Endothelial cell of umbilical vein (primary cell): ENCODE measurements around the gene CCDC38. TPM values are rescaled to one million over a fixed set of nuclear protein-coding genes. Genes with fewer than 3 reads are reported as not detected.

Experiments
- BruUV-seq: library from RNA; stranded (reverse); fragments of 400-500 nt; replicated peaks from 2 replicates; lab custom pipeline; 2021; lab: Mats Ljungman, UMichigan
- CTCF ChIA-PET: fragments of 300-600, 350-600 bp; sonication (Branson Sonifier 250); formaldehyde crosslinking; loops from one replicate; lab custom pipeline; 2021; ENCODE audit warnings: antibody characterized with exemption, inconsistent platforms; lab: Charles Lee
- POLR2A ChIA-PET: fragments of 300-600, 350-600 bp; sonication (Branson Sonifier 250); formaldehyde crosslinking; loops from one replicate; lab custom pipeline; 2021; ENCODE audit warnings: antibody characterized with exemption, inconsistent platforms; lab: Charles Lee
- DNase-seq: peaks from one replicate; pipeline ENCODE4 v3.0.0-alpha.2; 2011; ENCODE audit warnings: low read depth, low spot score
- FAIRE-seq: peaks from 2 replicates; lab custom pipeline; 2011; peaks lifted over from hg19 to GRCh38; lab: Jason Lieb, UNC
- H2AFZ ChIP-seq: 2 replicates; pipeline ENCODE4 v1.6.0; 2012; ENCODE audit warnings: low read depth, low read length, control low read depth, inconsistent platforms
- H3K27ac ChIP-seq: 2 replicates; pipeline ENCODE4 v1.5.1; 2011; ENCODE audit warnings: low read depth, mild to moderate bottlenecking, control low read depth, low read length, moderate library complexity; ENCODE audit not compliant: insufficient read depth
- H3K27me3 ChIP-seq, 2 experiments: 2 replicates each; pipeline versions ENCODE4 v1.6.0 to v1.6.1; 2011; ENCODE audit warnings: low read length in 2 of 2, mixed read lengths in 1 of 2; ENCODE audit not compliant: control insufficient read depth in 2 of 2, insufficient read depth in 2 of 2
- H3K36me3 ChIP-seq, 2 experiments: 2 replicates in 1 of 2; 3 replicates in 1 of 2; pipeline ENCODE4 v1.5.1; 2011; ENCODE audit warnings: low read length in 2 of 2, mild to moderate bottlenecking in 1 of 2, moderate library complexity in 1 of 2; ENCODE audit not compliant: control insufficient read depth in 2 of 2, insufficient read depth in 2 of 2; ENCODE audit errors: extremely low read depth in 1 of 2
- H3K4me1 ChIP-seq: 3 replicates; pipeline ENCODE4 v1.5.1; 2011; ENCODE audit warnings: mild to moderate bottlenecking, low read length; ENCODE audit not compliant: control insufficient read depth, insufficient read depth; ENCODE audit errors: extremely low read depth
- H3K4me2 ChIP-seq: 2 replicates; pipeline ENCODE4 v1.6.1; 2011; ENCODE audit warnings: low read length, control low read depth, mixed read lengths; ENCODE audit not compliant: insufficient read depth
- H3K4me3 ChIP-seq, 3 experiments: fragments of 200-600 bp in 1 of 3; sonication (generic), shearing (Covaris generic) in 1 of 3; replicated peaks in 1 of 3; 2 replicates each; pipeline ENCODE4 v1.5.1; 2011 to 2016; ENCODE audit warnings: control low read depth in 3 of 3, low read length in 3 of 3, mild to moderate bottlenecking in 2 of 3, inconsistent platforms in 1 of 3, low read depth in 1 of 3, moderate library complexity in 1 of 3; ENCODE audit not compliant: insufficient read depth in 1 of 3
- H3K79me2 ChIP-seq: 2 replicates; pipeline ENCODE4 v1.6.0; 2012; ENCODE audit warnings: low read length, inconsistent platforms; ENCODE audit not compliant: control insufficient read depth, insufficient read depth
- H3K9ac ChIP-seq: replicated peaks from 2 replicates; pipeline ENCODE3; 2011; ENCODE audit warnings: low read length, control low read depth; ENCODE audit not compliant: insufficient read depth; ENCODE audit errors: extremely low read depth
- H3K9me1 ChIP-seq: replicated peaks from 3 replicates; pipeline ENCODE4 v1.6.0; 2011; ENCODE audit warnings: mild to moderate bottlenecking, low read length; ENCODE audit not compliant: control insufficient read depth, insufficient read depth; ENCODE audit errors: extremely low read depth
- H3K9me3 ChIP-seq: replicated peaks from 2 replicates; pipeline ENCODE4 v1.5.1; 2012; ENCODE audit warnings: low read length, inconsistent platforms; ENCODE audit not compliant: control insufficient read depth, insufficient read depth
- H4K20me1 ChIP-seq: replicated peaks from 2 replicates; pipeline ENCODE3; 2011; ENCODE audit warnings: mild to moderate bottlenecking, low read length; ENCODE audit not compliant: control insufficient read depth, insufficient read depth; ENCODE audit errors: extremely low read depth
- CTCF ChIP-seq, 2 donors: IDR thresholded peaks; 1 replicate in 1 of 2; 2 replicates in 1 of 2; pipeline ENCODE4 v1.5.1; 2011; ENCODE audit warnings: low read length in 2 of 2, mild to moderate bottlenecking in 2 of 2, moderate library complexity in 2 of 2, control low read depth in 1 of 2, inconsistent platforms in 1 of 2, low read depth in 1 of 2; ENCODE audit not compliant: insufficient read depth in 1 of 2; ENCODE audit errors: extremely low read depth in 1 of 2
- EZH2 ChIP-seq: IDR thresholded peaks from 2 replicates; pipeline ENCODE4 v1.6.1; 2012; ENCODE audit warnings: borderline replicate concordance, low read depth, mild to moderate bottlenecking, moderate library complexity, low read length, inconsistent platforms; ENCODE audit not compliant: severe bottlenecking
- FOS ChIP-seq: IDR thresholded peaks from 2 replicates; pipeline ENCODE4 v1.6.1; 2011; ENCODE audit warnings: mild to moderate bottlenecking, low read length, moderate library complexity, borderline replicate concordance; ENCODE audit not compliant: insufficient read depth
- GATA2 ChIP-seq: IDR thresholded peaks from 2 replicates; pipeline ENCODE4 v1.7.0; 2011; ENCODE audit warnings: low read depth, mild to moderate bottlenecking, moderate library complexity, mixed read lengths, low read length; ENCODE audit not compliant: insufficient read length, insufficient read depth
- JUN ChIP-seq: IDR thresholded peaks from 2 replicates; pipeline ENCODE4 v1.6.1; 2011; ENCODE audit warnings: borderline replicate concordance, low read depth; ENCODE audit not compliant: insufficient read length, insufficient read depth
- MYC ChIP-seq: IDR thresholded peaks from one replicate; pipeline ENCODE4 v1.6.1; 2011; ENCODE audit warnings: mild to moderate bottlenecking, low read depth, low read length
- POLR2A ChIP-seq: IDR thresholded peaks from 2 replicates; pipeline ENCODE4 v1.6.1; 2012; ENCODE audit warnings: low read depth, mild to moderate bottlenecking, control low read depth, low read length
- POLR2AphosphoS5 ChIP-seq: IDR thresholded peaks from 2 replicates; pipeline ENCODE4 v1.6.1; 2012; ENCODE audit warnings: low read depth, mild to moderate bottlenecking, control low read depth, low read length, moderate library complexity; ENCODE audit not compliant: insufficient read depth
- dilution Hi-C: fragments of 300-500 bp; cut with MboI; formaldehyde crosslinking; loops from one replicate; pipeline ENCODE4 v1.15.0; 2019; ENCODE audit warnings: low sequenced_read_pairs; ENCODE audit not compliant: extremely low pct_ligation_motif_present
- intact Hi-C: fragments of 100-400 bp; cut with micrococcal nuclease; formaldehyde crosslinking; loops from one replicate; pipeline ENCODE4 v1.10.0; 2022
- polyA plus RNA-seq, 4 experiments: library from polyadenylated mRNA; depleted of rRNA in 3 of 4; stranded (reverse) in 3 of 4; unstranded in 1 of 4; fragments of >200 nt; gene quantifications; 2 replicates each; pipeline versions ENCODE4 v1.2.1 to v1.2.3, GENCODE V29; 2011 to 2012; ENCODE audit warnings: missing spikeins in 1 of 4
- total RNA-seq: library from RNA; stranded (reverse); gene quantifications from 2 replicates; pipeline ENCODE4 v1.2.3, GENCODE V29; 2021
- TF ChIP-seq, protein P1 (sequence below): IDR thresholded peaks from 2 replicates; pipeline ENCODE4 v1.6.1; 2011; ENCODE audit not compliant: insufficient read depth, insufficient read length

Gene CCDC38
- total and polyA plus RNA-seq, 2 donors (not counting 3 experiments of a cell fraction or from before 2014, with no cell fraction given): not detected

DNA sequence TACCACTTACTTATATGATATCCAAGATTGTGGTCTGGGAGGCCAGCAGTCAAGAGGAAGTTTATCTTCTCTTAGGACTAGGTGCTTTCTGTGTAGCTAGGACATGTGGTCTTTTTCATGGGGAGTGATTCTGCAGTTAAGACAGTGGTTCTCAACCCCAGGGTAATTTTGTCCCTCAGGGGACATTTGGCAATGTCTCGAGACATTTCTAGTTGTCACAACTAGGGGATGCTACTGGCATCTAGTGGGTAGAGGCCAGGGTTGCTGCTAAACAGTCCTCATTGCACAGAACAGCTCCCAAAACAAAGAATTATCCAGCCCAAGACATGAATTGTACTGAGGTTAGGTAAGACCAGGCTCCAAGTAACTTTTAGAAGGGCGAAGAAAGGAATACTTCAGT, 20.7 kb upstream of the CCDC38 start:
- TF ChIP-seq EZH2 (no peak), FOS (no peak), POLR2A (no peak), CTCF (IDR thresholded peaks at IDR 0.05; ENCODE audit: extremely low read depth in 1 of 2, insufficient read depth in 1 of 2, low read depth in 1 of 2, low read length in 2 of 2) (no peak), GATA2 (no peak), MYC (no peak)
- Histone ChIP-seq H3K79me2 (no peaks in the 10 kb centered on the region), H3K9me1 (no peaks in the 10 kb centered on the region), H3K4me3 (no peak overlapping the region), H3K9me3 (no peaks in the 10 kb centered on the region), H3K27me3 (peaks cover 2 to 4% of the 10 kb centered on the region in 2 experiments), H3K9ac (no peak overlapping the region), H3K27ac (no peak overlapping the region), H3K4me1 (no peaks in the 10 kb centered on the region), H3K4me2 (no peak overlapping the region), H2AFZ (no peak overlapping the region), H4K20me1 (no peaks in the 10 kb centered on the region), H3K36me3 (no peaks in the 10 kb centered on the region)
- dilution Hi-C loops: no loop called here
- ChIA-PET CTCF (interaction anchor here (1.4 kb wide), 1 partner anchor 388 kb away, joined by 4 read pairs; no protein-coding TSS in a partner anchor), POLR2A (no interaction called here)
- FAIRE-seq (no peak), DNase-seq (no peak)
- intact Hi-C loops: no loop called here
- no TSS peak for BruUV-seq

DNA sequence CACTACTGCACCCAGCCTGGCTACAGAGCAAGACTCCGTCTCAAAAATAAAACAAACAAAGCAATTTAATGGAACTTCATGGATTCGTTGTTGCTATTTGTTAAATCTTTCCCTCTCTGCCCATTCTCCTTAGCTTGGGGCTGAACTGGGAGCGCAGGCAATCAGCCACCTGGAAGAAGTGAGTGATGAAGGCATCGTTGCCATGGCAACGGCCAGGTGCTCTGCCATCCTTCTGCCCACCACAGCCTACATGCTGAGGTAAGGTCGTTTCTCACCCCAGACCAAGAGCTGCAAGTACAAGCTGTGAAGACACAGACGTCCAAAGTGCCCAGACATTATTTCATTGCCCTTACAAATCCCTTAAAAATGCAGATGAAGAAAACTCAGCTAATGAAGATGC, 19.8 kb upstream of the CCDC38 start:
- FAIRE-seq: no peak
- H3K9ac ChIP-seq: no peak overlapping the region
- no peaks in the 10 kb centered on the region for H3K79me2 ChIP-seq
- H3K4me3 ChIP-seq: no peak overlapping the region
- no TSS peak for BruUV-seq
- H3K4me1 ChIP-seq: no peaks in the 10 kb centered on the region
- intact Hi-C loops: no loop called here
- H3K27ac ChIP-seq: no peak overlapping the region
- no peak overlapping the region for H2AFZ ChIP-seq
- H3K4me2 ChIP-seq: no peak overlapping the region
- no peaks in the 10 kb centered on the region for H3K36me3 ChIP-seq
- no peaks in the 10 kb centered on the region for H3K9me1 ChIP-seq
- peaks cover 3 to 4% of the 10 kb centered on the region in 2 experiments for H3K27me3 ChIP-seq
- no peak for DNase-seq
- ChIA-PET CTCF (interaction anchor here (1.4 kb wide), 2 partner anchors 8 to 387 kb away, joined by 4 read pairs; no protein-coding TSS in a partner anchor), POLR2A (no interaction called here)
- H4K20me1 ChIP-seq: no peaks in the 10 kb centered on the region
- TF ChIP-seq EZH2 (no peak), MYC (no peak), CTCF (IDR thresholded peaks at IDR 0.05; ENCODE audit: extremely low read depth in 1 of 2, insufficient read depth in 1 of 2, low read depth in 1 of 2, low read length in 2 of 2) (no peak), POLR2A (no peak), FOS (no peak), GATA2 (no peak), POLR2AphosphoS5 (no peak), JUN (no peak)
- TF ChIP-seq, protein P1, sequence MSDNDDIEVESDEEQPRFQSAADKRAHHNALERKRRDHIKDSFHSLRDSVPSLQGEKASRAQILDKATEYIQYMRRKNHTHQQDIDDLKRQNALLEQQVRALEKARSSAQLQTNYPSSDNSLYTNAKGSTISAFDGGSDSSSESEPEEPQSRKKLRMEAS: no peak
- dilution Hi-C loops: no loop called here
- H3K9me3 ChIP-seq: no peaks in the 10 kb centered on the region
